ENCODE measurements around the gene INAFM2.

The INAFM2 gene

GRCh38 chr15:40293006-40293405 is 30.5 kb upstream of the INAFM2 start:
- DNase-seq (ENCODE audit: low spot score) = no peak
- no peak for TF ChIP-seq CTCF (IDR thresholded peaks at IDR 0.05; ENCODE audit: extremely low read depth, insufficient read depth, missing control alignments)
- in situ Hi-C loops (cut with MboI; ENCODE audit: low pct_unique_long_range_greater_than_20kb, low sequenced_read_pairs, unreplicated experiment) = no loop called here

- in situ Hi-C loops (cut with MboI; ENCODE audit: low pct_unique_long_range_greater_than_20kb, low sequenced_read_pairs, unreplicated experiment) = no loop called here
- no peak for TF ChIP-seq CTCF (IDR thresholded peaks at IDR 0.05; ENCODE audit: extremely low read depth, insufficient read depth, missing control alignments)
- no peak for DNase-seq (ENCODE audit: low spot score)
These were observed 29.3 kb upstream of the INAFM2 start for GRCh38 chr15:40293905-40294895.

GRCh38 chr15:40295297-40295696 is 28.2 kb upstream of the INAFM2 start:
- DNase-seq (ENCODE audit: low spot score) = no peak
- in situ Hi-C loops (cut with MboI; ENCODE audit: low pct_unique_long_range_greater_than_20kb, low sequenced_read_pairs, unreplicated experiment) = no loop called here
- no peak for TF ChIP-seq CTCF (IDR thresholded peaks at IDR 0.05; ENCODE audit: extremely low read depth, insufficient read depth, missing control alignments)

GRCh38 chr15:40295877-40296560 is 27.5 kb upstream of the INAFM2 start:
- DNase-seq (ENCODE audit: low spot score) = no peak
- in situ Hi-C loops (cut with MboI; ENCODE audit: low pct_unique_long_range_greater_than_20kb, low sequenced_read_pairs, unreplicated experiment) = no loop called here
- TF ChIP-seq CTCF (IDR thresholded peaks at IDR 0.05; ENCODE audit: extremely low read depth, insufficient read depth, missing control alignments) = no peak

- in situ Hi-C loops (cut with MboI; ENCODE audit: low pct_unique_long_range_greater_than_20kb, low sequenced_read_pairs, unreplicated experiment) = no loop called here
- no peak for TF ChIP-seq CTCF (IDR thresholded peaks at IDR 0.05; ENCODE audit: extremely low read depth, insufficient read depth, missing control alignments)
- no peak for DNase-seq (ENCODE audit: low spot score)
These were observed 26.8 kb upstream of the INAFM2 start for GRCh38 chr15:40296561-40297230.

GRCh38 chr15:40297356-40297755 is 26.1 kb upstream of the INAFM2 start:
- DNase-seq (ENCODE audit: low spot score) = no peak
- in situ Hi-C loops (cut with MboI; ENCODE audit: low pct_unique_long_range_greater_than_20kb, low sequenced_read_pairs, unreplicated experiment) = no loop called here
- no peak for TF ChIP-seq CTCF (IDR thresholded peaks at IDR 0.05; ENCODE audit: extremely low read depth, insufficient read depth, missing control alignments)
